HT1080 (cell line): ENCODE data around the gene CRIM1. TPM values are rescaled to one million over a fixed set of nuclear protein-coding genes. Genes with fewer than 3 reads are reported as not detected.

ENCODE experiments used
- DNase-seq: peaks from one replicate; pipeline ENCODE4 v3.0.0-alpha.2; 2015; ENCODE audit warnings: low read depth
- total RNA-seq: library from RNA; depleted of rRNA; stranded (reverse); fragments of >200 nt; shearing (Covaris generic); gene quantifications from 2 replicates; pipeline ENCODE4 v1.2.3, GENCODE V29; 2014

The CRIM1 gene
- total RNA-seq, 1 experiment from 2014 or later, result 135 TPM

- no peak for DNase-seq
These were observed 15.7 kb downstream of the CRIM1 start for GRCh38 chr2:36371070-36371874.

GRCh38 chr2:36371928-36372391 lies 16.4 kb downstream of the CRIM1 start:
- peak; percentile 87 for DNase-seq

GRCh38 chr2:36373149-36373926 lies 17.8 kb downstream of the CRIM1 start:
- DNase-seq, result peak; percentile 59

- no peak for DNase-seq
These were observed 19.0 kb downstream of the CRIM1 start for GRCh38 chr2:36374585-36374984.

GRCh38 chr2:36376319-36376765 lies 20.8 kb downstream of the CRIM1 start:
- no peak for DNase-seq

- peak; percentile 78 for DNase-seq
These were observed 21.6 kb downstream of the CRIM1 start for GRCh38 chr2:36376992-36377738.

- DNase-seq, result peak; percentile 69
These were observed 24.3 kb downstream of the CRIM1 start for GRCh38 chr2:36379710-36380448.

GRCh38 chr2:36380624-36381481 lies 25.3 kb downstream of the CRIM1 start:
- peak; percentile 91 for DNase-seq

- DNase-seq, result no peak
These were observed 26.4 kb downstream of the CRIM1 start for GRCh38 chr2:36381993-36382392.

GRCh38 chr2:36382472-36382871 lies 26.9 kb downstream of the CRIM1 start:
- no peak for DNase-seq

- DNase-seq, result no peak
These were observed 28.1 kb downstream of the CRIM1 start for GRCh38 chr2:36383726-36384125.

GRCh38 chr2:36384454-36384853 lies 28.9 kb downstream of the CRIM1 start:
- no peak for DNase-seq

- DNase-seq, result no peak
These were observed 30.0 kb downstream of the CRIM1 start for GRCh38 chr2:36385603-36386002.

- no peak for DNase-seq
These were observed 31.8 kb downstream of the CRIM1 start for GRCh38 chr2:36387258-36387916.

GRCh38 chr2:36388472-36388871 lies 32.9 kb downstream of the CRIM1 start:
- no peak for DNase-seq

- no peak for DNase-seq
These were observed 33.5 kb downstream of the CRIM1 start for GRCh38 chr2:36389091-36389564.

- no peak for DNase-seq
These were observed 34.0 kb downstream of the CRIM1 start for GRCh38 chr2:36389577-36389976.

GRCh38 chr2:36392571-36393255 lies 37.1 kb downstream of the CRIM1 start:
- no peak for DNase-seq
